Natural killer cell treated with Interleukin-12 subunit alpha and Interleukin-12 subunit beta and Interleukin-15 and Interleukin-18, amount 100 ng/mL, for 72 hours (primary cell): ENCODE data around the gene WIPF2. TPM values are rescaled to one million over a fixed set of nuclear protein-coding genes. Genes with fewer than 3 reads are reported as not detected.
"Not testable (repeated sequence)": the region's sequence is repeated elsewhere in the genome, so short reads cannot be mapped to it uniquely, and the experiment has no call there.

ENCODE experiments used
- ATAC-seq, 2 donors: fragments of 150-1000 bp; cut with Tn5 transposase in 1 of 2; sonication (Bioruptor Pico), chemical (Tn5 transposase) in 1 of 2; 2 replicates each; pipeline ENCODE4 v1.10.0; 2021
- DNase-seq: peaks from one replicate; pipeline ENCODE4 v3.0.0; 2022; ENCODE audit warnings: low spot score
- H3K27ac Mint-ChIP-seq, 2 donors: 1 replicate in 1 of 2; 2 replicates in 1 of 2; pipeline ENCODE4 v1.8.0; 2022; ENCODE audit warnings: mixed read lengths in 2 of 2, mild to moderate bottlenecking in 1 of 2, moderate library complexity in 1 of 2
- H3K27me3 Mint-ChIP-seq, 2 donors: 1 replicate in 1 of 2; 2 replicates in 1 of 2; pipeline ENCODE4 v1.8.0; 2022; ENCODE audit warnings: mixed read lengths in 2 of 2
- H3K36me3 Mint-ChIP-seq: one replicate; pipeline ENCODE4 v1.8.0; 2022; ENCODE audit warnings: mixed read lengths
- H3K4me1 Mint-ChIP-seq, 2 donors: 1 replicate in 1 of 2; 2 replicates in 1 of 2; pipeline ENCODE4 v1.8.0; 2022; ENCODE audit warnings: low read depth in 2 of 2, mixed read lengths in 2 of 2, mild to moderate bottlenecking in 1 of 2
- H3K4me3 Mint-ChIP-seq: one replicate; pipeline ENCODE4 v1.8.0; 2022; ENCODE audit warnings: mixed read lengths
- H3K9me3 Mint-ChIP-seq: 2 replicates; pipeline ENCODE4 v1.8.0; 2022; ENCODE audit warnings: mixed read lengths
- total RNA-seq, 2 donors: library from RNA; stranded (reverse); gene quantifications; one replicate each; pipeline ENCODE4 v1.2.3, GENCODE V29; 2022

The WIPF2 gene
- total RNA-seq, 2 donors from 2014 or later: 32.4 to 34.6 TPM

DNA sequence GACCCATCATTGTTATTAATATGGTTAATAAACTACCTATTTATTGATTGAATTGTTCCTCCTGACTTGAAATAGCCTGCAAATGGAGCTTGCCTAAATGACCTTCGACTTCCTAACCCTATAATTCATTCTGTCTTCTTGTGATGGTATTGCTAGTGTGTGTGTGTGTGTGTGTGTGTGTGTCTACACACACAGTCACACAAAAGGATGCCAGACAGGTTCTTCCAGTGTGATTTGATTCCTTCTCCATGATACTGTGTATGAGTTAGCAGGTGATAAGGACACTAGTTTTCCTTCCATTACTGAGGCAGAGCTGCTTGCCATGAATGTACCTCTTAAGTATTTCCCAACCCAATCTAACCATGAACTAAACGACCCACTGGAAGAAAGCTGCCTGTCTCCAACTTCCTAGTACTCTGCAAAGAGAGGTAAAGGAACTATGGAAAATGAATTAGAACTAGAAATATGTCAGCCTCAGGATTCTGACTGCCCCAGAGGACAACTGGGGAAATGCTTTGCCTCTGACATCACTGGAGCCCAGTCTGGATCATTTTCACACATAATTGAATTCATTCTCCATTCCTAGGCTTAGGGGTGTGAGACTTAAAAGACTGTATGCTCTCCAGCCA lies 65.1 kb downstream of the WIPF2 start:
- H3K9me3 Mint-ChIP-seq: no peaks in the 10 kb centered on the region
- H3K4me1 Mint-ChIP-seq: peaks cover 28 to 31% of the 10 kb centered on the region in 2 donors
- no peaks in the 10 kb centered on the region for H3K27me3 Mint-ChIP-seq
- peak overlapping the region; percentile 2 to 24 for H3K27ac Mint-ChIP-seq
- ATAC-seq (no peak), DNase-seq (no peak)
- peak overlapping the region; percentile 63 for H3K4me3 Mint-ChIP-seq
- peaks cover 14% of the 10 kb centered on the region for H3K36me3 Mint-ChIP-seq

DNA sequence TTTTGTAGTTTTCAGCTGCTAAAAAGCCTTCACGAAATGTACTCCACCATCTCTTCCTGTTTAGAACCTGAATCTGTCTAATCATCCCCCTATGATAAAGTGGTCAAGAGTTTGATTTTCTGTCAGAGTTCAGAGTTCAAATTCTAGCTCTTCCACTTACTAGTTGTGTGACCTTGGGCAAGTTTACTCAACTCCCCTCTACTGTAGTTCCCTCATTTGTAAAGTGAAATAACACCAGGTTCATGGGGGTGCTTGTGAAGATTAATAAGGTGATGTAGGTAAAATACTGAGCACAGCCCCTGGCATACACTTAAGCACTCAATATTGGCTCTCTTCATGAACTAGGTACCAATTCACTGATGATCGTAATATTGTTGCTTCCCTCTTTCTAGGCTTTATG lies 67.4 kb downstream of the WIPF2 start:
- peak overlapping the region in 1 of 2 donors; percentile 91 for H3K27ac Mint-ChIP-seq
- H3K27me3 Mint-ChIP-seq: no peaks in the 10 kb centered on the region
- H3K9me3 Mint-ChIP-seq: no peaks in the 10 kb centered on the region
- DNase-seq: no peak
- ATAC-seq: no peak
- H3K4me1 Mint-ChIP-seq: peaks cover 42 to 49% of the 10 kb centered on the region in 2 donors
- peaks cover 25% of the 10 kb centered on the region for H3K36me3 Mint-ChIP-seq
- H3K4me3 Mint-ChIP-seq: no peak overlapping the region

DNA sequence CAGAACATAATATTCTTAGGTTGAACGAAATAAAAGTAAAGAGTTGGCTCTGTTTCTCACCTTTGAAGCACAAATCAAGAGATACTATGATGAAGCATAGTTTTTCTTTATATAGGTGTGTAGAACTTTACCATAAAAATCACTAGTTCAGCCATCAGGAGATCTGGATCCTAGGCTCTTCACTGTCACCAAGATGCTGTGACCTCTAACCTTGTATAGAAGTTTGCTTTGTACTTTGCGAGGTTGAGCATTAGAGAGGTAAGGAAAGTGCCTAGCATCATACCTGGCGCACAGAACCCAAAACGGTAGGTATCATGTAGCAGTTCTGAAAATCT lies 68.0 kb downstream of the WIPF2 start:
- peaks cover 41 to 44% of the 10 kb centered on the region in 2 donors for H3K4me1 Mint-ChIP-seq
- ATAC-seq: no peak
- no peaks in the 10 kb centered on the region for H3K9me3 Mint-ChIP-seq
- peak overlapping the region; percentile 98 for H3K4me3 Mint-ChIP-seq
- H3K36me3 Mint-ChIP-seq: peaks cover 22% of the 10 kb centered on the region
- no peaks in the 10 kb centered on the region for H3K27me3 Mint-ChIP-seq
- DNase-seq: no peak
- peak overlapping the region; percentile 87 to 91 for H3K27ac Mint-ChIP-seq

DNA sequence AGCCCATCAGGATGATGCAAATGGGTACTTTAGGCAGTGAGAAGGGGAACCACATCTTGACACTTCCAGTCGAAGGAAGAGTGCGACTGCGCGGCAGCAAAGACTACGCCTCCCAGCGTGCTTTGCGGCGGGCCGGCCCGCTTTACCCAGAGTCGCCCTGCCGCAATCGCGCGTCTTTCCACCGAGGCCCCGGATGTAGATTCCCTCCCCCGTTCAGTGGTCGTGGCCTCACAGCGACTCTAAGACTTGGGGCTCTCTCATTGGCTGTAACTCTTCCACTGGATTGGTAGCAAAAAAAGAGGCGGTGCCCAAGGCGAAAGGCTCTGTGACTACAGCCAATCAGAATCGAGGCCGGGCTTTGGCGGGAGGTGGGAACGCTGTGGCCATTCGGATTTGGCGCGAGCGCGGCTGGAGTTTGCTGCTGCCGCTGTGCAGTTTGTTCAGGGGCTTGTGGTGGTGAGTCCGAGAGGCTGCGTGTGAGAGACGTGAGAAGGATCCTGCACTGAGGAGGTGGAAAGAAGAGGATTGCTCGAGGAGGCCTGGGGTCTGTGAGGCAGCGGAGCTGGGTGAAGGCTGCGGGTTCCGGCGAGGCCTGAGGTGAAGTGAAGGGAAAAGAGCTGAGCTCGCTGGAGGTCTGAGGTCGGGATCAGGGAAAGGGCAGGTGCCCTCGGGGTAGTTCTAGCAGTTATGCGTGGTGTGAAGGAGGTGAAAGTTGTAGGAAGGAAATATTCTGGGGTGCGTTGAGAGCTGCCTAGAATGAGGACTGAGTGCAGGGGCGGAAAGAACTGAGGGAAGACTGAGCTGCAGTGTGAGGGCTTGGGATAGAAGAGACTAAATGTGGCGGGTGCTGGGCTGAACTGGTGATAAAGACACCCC lies 68.6 kb downstream of the WIPF2 start, which contains the start of gene CDC6:
Gene CDC6 (plus strand): TSS at position 386 of the 876 bp plus-strand sequence. CDS start 1,542 bp downstream, outside the sequence.
- no peaks in the 10 kb centered on the region for H3K9me3 Mint-ChIP-seq
- peak; percentile 99 for DNase-seq
- peak within 1 kb of the TSS; percentile 98 for H3K4me3 Mint-ChIP-seq
- H3K36me3 Mint-ChIP-seq: peaks cover 19% of the 10 kb centered on the region
- H3K27ac Mint-ChIP-seq: peak within 1 kb of the TSS; percentile 87 to 91
- H3K4me1 Mint-ChIP-seq: peaks cover 39% of the 10 kb centered on the region in 2 donors
- peak; percentile 96 to 97 for ATAC-seq
- H3K27me3 Mint-ChIP-seq: no peaks in the 10 kb centered on the region

DNA sequence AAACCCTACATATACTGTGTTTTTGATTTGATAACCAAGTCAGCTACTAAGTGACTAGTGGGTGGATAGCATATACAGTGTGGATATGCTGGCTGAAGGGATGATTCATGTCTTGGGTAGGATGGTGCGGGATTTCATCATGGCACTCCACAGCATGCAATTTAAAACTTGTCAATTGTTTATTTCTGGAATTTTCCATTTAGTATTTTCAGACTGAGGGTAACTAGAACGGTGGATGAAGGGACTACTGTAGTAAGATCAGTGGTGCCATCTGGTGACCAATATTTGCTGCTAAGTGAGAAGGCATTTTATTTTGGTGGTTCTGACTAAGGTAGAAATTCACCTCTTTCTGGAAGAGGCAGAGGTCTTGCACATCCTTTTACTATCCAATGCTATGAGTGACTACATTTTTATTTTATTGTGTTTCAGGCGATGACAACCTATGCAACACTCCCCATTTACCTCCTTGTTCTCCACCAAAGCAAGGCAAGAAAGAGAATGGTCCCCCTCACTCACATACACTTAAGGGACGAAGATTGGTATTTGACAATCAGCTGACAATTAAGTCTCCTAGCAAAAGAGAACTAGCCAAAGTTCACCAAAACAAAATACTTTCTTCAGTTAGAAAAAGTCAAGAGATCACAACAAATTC lies 71.7 kb downstream of the WIPF2 start:
- Mint-ChIP-seq H3K27ac (no peak overlapping the region), H3K4me1 (peaks cover 30% of the 10 kb centered on the region in 2 donors), H3K36me3 (peaks cover 34% of the 10 kb centered on the region), H3K27me3 (no peaks in the 10 kb centered on the region), H3K9me3 (no peaks in the 10 kb centered on the region), H3K4me3 (peak overlapping the region; percentile 98)
- ATAC-seq (no peak), DNase-seq (no peak)

DNA sequence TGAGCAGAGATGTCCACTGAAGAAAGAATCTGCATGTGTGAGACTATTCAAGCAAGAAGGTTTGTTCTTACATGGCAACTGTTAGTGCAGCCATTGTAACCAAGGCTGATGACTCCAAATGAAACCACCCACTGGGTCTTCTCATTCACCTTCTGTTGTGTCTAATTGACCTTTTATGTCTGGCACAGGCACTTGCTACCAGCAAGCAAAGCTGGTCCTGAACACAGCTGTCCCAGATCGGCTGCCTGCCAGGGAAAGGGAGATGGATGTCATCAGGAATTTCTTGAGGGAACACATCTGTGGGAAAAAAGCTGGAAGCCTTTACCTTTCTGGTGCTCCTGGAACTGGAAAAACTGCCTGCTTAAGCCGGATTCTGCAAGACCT lies 72.2 kb downstream of the WIPF2 start:
- no peaks in the 10 kb centered on the region for H3K9me3 Mint-ChIP-seq
- H3K27ac Mint-ChIP-seq: no peak overlapping the region
- H3K4me3 Mint-ChIP-seq: peak overlapping the region; percentile 98
- DNase-seq (no peak), ATAC-seq (no peak)
- H3K4me1 Mint-ChIP-seq: peaks cover 32 to 34% of the 10 kb centered on the region in 2 donors
- H3K27me3 Mint-ChIP-seq: no peaks in the 10 kb centered on the region
- H3K36me3 Mint-ChIP-seq: peaks cover 38% of the 10 kb centered on the region

DNA sequence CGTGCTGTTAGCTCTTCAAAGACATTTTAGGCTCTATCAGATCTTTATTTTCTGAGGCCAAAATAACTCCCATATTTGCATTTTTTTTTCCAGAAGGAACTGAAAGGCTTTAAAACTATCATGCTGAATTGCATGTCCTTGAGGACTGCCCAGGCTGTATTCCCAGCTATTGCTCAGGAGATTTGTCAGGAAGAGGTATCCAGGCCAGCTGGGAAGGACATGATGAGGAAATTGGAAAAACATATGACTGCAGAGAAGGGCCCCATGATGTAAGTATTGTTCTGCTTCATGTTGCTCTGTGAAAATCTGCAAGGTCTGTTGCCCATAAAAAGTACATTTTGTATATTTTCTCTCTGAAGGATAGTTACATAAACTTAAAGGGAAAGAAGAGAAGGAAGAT lies 74.3 kb downstream of the WIPF2 start:
- no peaks in the 10 kb centered on the region for H3K9me3 Mint-ChIP-seq
- H3K4me1 Mint-ChIP-seq: peaks cover 19 to 26% of the 10 kb centered on the region in 2 donors
- H3K27ac Mint-ChIP-seq: no peak overlapping the region
- peaks cover 38% of the 10 kb centered on the region for H3K36me3 Mint-ChIP-seq
- no peak for DNase-seq
- no peak overlapping the region for H3K4me3 Mint-ChIP-seq
- no peak for ATAC-seq
- H3K27me3 Mint-ChIP-seq: no peaks in the 10 kb centered on the region

DNA sequence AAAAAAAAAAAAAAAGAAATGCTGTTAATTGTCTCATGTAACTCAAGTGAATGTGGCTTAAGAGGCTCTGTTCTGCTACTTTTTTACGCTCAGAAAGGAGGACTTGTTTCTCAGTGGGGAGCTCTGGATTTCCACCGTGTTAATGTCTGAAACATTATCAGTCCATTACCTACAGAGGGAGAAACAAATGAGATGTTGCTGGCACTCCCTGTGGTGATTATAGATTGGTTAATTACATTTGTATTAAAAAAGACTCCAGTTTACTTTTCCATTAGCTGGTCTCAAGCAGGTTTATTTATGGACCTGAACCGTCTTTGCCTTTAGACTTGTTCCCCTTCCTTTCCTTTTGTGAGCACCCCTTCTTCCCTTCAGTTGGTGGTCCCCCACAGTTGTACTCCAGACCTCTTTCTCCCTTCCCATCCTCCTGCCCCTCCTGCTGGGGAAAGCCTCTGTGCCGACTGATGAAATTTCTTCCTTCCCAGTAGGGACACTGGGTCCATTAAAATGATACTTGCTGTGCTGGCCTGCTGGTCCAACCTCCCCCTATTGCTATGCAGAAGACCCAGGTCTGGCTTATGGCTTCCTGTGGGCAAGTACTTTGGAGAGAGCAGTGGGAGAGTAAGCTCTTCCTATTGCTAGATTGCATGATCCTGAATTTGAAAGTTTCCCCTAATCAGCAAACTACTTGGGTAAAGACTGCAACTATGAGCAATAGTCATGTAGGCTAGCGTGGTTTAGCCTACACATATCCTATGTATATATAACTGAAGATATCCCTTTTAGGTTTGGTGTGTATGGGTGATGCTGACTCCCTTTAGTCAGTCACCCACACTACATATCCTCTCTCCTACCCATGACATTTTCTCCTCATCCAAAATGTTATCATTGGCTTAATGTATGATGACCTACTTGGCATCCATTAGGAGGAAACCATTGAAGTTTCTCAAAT lies 76.7 kb downstream of the WIPF2 start:
- Mint-ChIP-seq H3K9me3 (no peaks in the 10 kb centered on the region), H3K27me3 (no peaks in the 10 kb centered on the region), H3K4me1 (peaks cover 6 to 9% of the 10 kb centered on the region in 2 donors), H3K4me3 (peak overlapping the region; percentile 20), H3K36me3 (peaks cover 30% of the 10 kb centered on the region), H3K27ac (peak overlapping the region in 1 of 2 donors; percentile 42)
- ATAC-seq (peak in 1 of 2 donors; percentile 43), DNase-seq (no peak)

DNA sequence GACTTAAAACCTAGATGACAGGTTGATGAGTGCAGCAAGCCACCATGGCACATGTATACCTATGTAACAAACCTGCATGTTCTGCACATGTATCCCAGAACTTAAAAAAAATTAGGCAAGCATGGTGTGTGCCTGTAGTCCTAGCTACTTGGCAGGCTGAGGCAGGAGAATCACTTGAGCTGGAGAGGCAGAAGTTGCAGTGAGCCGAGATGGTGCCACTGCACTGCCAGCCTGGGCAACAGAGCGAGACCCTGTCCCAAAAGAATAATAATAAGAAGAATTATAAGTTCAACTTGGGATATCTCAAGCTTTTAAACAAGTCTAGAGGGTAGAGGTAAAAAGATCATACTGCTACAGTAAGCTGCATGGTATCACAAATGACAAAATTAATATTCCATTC lies 78.4 kb downstream of the WIPF2 start:
- peaks cover 3 to 5% of the 10 kb centered on the region in 2 donors for H3K4me1 Mint-ChIP-seq
- H3K27ac Mint-ChIP-seq: no peak overlapping the region
- no peak for ATAC-seq
- H3K4me3 Mint-ChIP-seq: no peak overlapping the region
- no peaks in the 10 kb centered on the region for H3K9me3 Mint-ChIP-seq
- H3K36me3 Mint-ChIP-seq: peaks cover 32% of the 10 kb centered on the region
- no peak for DNase-seq
- no peaks in the 10 kb centered on the region for H3K27me3 Mint-ChIP-seq

DNA sequence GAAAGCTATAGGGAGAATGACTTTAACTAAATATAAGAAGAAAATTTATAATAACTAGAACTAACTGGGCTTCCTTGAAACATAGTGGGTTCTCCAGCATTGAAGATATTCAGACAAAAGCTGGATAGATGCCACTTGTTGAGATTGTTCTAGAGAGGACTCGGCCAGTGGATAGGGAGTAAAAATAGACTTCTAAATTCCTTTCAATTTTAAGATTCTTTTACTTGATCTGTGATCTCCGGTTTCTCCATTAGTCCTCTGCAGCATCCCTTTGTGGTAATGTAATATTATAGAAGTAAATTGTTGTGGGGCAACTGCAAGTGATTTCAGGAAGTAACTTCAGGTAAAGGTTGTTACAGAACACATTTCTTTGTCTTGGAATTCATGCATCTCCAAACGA lies 79.6 kb downstream of the WIPF2 start:
- Mint-ChIP-seq H3K4me1 (peaks cover 10 to 15% of the 10 kb centered on the region in 2 donors), H3K27ac (no peak overlapping the region), H3K27me3 (no peaks in the 10 kb centered on the region), H3K9me3 (no peaks in the 10 kb centered on the region), H3K36me3 (peaks cover 33% of the 10 kb centered on the region), H3K4me3 (no peak overlapping the region)
- ATAC-seq (no peak), DNase-seq (no peak)

DNA sequence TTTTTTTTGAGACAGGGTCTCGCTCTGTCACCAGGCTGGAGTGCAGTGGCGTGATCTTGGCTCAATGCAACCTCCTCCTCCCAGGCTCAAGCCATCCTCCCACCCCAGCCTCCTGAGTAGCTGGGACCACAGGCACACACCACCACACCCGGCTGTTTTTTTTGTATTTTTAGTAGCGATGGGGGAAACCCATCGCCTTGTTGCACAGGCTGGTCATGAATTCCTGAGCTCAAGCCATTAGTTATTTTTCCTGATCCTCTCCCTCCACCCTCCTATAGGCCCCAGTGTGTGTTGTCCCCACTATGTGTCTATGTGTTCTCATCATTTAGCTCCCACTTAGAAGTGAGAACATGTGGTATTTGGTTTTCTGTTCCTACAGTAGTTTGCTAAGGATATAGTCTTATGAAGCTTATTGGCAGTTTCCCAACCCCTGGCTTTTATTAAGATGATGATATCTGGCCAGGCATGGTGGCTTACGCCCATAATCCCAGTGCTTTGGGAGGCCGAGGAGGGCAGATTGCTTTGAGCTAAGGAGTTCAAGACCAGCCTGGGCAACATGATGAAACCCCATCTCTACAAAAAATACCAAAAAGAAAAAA lies 80.2 kb downstream of the WIPF2 start:
- not testable (repeated sequence) for H3K27me3 Mint-ChIP-seq, H3K27ac Mint-ChIP-seq, H3K9me3 Mint-ChIP-seq, H3K4me3 Mint-ChIP-seq, ATAC-seq, DNase-seq
- H3K4me1 Mint-ChIP-seq: peaks cover 15 to 20% of the 10 kb centered on the region in 2 donors
- peaks cover 34% of the 10 kb centered on the region for H3K36me3 Mint-ChIP-seq

DNA sequence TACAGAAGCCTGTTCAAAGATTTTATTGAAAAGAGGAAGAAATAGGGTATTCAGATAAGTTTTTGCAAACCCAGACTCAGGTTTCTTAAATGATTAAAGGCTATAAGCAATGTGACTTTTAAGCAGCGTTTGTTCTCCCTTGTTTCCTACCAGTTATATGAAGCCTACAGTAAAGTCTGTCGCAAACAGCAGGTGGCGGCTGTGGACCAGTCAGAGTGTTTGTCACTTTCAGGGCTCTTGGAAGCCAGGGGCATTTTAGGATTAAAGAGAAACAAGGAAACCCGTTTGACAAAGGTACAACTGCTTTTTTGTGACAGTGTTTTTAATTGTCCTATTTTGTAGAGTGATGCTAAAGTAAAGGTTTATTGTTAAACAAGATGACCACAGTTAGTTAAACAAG lies 82.2 kb downstream of the WIPF2 start:
- Mint-ChIP-seq H3K27me3 (no peaks in the 10 kb centered on the region), H3K9me3 (no peaks in the 10 kb centered on the region), H3K27ac (no peak overlapping the region), H3K36me3 (peaks cover 24% of the 10 kb centered on the region), H3K4me3 (no peak overlapping the region), H3K4me1 (peaks cover 14 to 15% of the 10 kb centered on the region in 2 donors)
- DNase-seq (no peak), ATAC-seq (no peak)
